Endothelial cell of umbilical vein (primary cell): Measurements from ENCODE around the gene FAM120A. TPM values are rescaled to one million over a fixed set of nuclear protein-coding genes. Genes with fewer than 3 reads are reported as not detected.

ENCODE experiments used
- BruUV-seq: library from RNA; stranded (reverse); fragments of 400-500 nt; replicated peaks from 2 replicates; lab custom pipeline; 2021; lab: Mats Ljungman, UMichigan
- CTCF ChIA-PET: fragments of 300-600, 350-600 bp; sonication (Branson Sonifier 250); formaldehyde crosslinking; loops from one replicate; lab custom pipeline; 2021; ENCODE audit warnings: antibody characterized with exemption, inconsistent platforms; lab: Charles Lee
- POLR2A ChIA-PET: fragments of 300-600, 350-600 bp; sonication (Branson Sonifier 250); formaldehyde crosslinking; loops from one replicate; lab custom pipeline; 2021; ENCODE audit warnings: antibody characterized with exemption, inconsistent platforms; lab: Charles Lee
- DNase-seq: peaks from one replicate; pipeline ENCODE4 v3.0.0-alpha.2; 2011; ENCODE audit warnings: low read depth, low spot score
- FAIRE-seq: peaks from 2 replicates; lab custom pipeline; 2011; peaks lifted over from hg19 to GRCh38; lab: Jason Lieb, UNC
- H2AFZ ChIP-seq: 2 replicates; pipeline ENCODE4 v1.6.0; 2012; ENCODE audit warnings: low read depth, low read length, control low read depth, inconsistent platforms
- H3K27ac ChIP-seq: 2 replicates; pipeline ENCODE4 v1.5.1; 2011; ENCODE audit warnings: low read depth, mild to moderate bottlenecking, control low read depth, low read length, moderate library complexity; ENCODE audit not compliant: insufficient read depth
- H3K27me3 ChIP-seq, 2 experiments: 2 replicates each; pipeline versions ENCODE4 v1.6.0 to v1.6.1; 2011; ENCODE audit warnings: low read length in 2 of 2, mixed read lengths in 1 of 2; ENCODE audit not compliant: control insufficient read depth in 2 of 2, insufficient read depth in 2 of 2
- H3K36me3 ChIP-seq, 2 experiments: 2 replicates in 1 of 2; 3 replicates in 1 of 2; pipeline ENCODE4 v1.5.1; 2011; ENCODE audit warnings: low read length in 2 of 2, mild to moderate bottlenecking in 1 of 2, moderate library complexity in 1 of 2; ENCODE audit not compliant: control insufficient read depth in 2 of 2, insufficient read depth in 2 of 2; ENCODE audit errors: extremely low read depth in 1 of 2
- H3K4me1 ChIP-seq: 3 replicates; pipeline ENCODE4 v1.5.1; 2011; ENCODE audit warnings: mild to moderate bottlenecking, low read length; ENCODE audit not compliant: control insufficient read depth, insufficient read depth; ENCODE audit errors: extremely low read depth
- H3K4me2 ChIP-seq: 2 replicates; pipeline ENCODE4 v1.6.1; 2011; ENCODE audit warnings: low read length, control low read depth, mixed read lengths; ENCODE audit not compliant: insufficient read depth
- H3K4me3 ChIP-seq, 3 experiments: fragments of 200-600 bp in 1 of 3; sonication (generic), shearing (Covaris generic) in 1 of 3; replicated peaks in 1 of 3; 2 replicates each; pipeline ENCODE4 v1.5.1; 2011 to 2016; ENCODE audit warnings: control low read depth in 3 of 3, low read length in 3 of 3, mild to moderate bottlenecking in 2 of 3, inconsistent platforms in 1 of 3, low read depth in 1 of 3, moderate library complexity in 1 of 3; ENCODE audit not compliant: insufficient read depth in 1 of 3
- H3K79me2 ChIP-seq: 2 replicates; pipeline ENCODE4 v1.6.0; 2012; ENCODE audit warnings: low read length, inconsistent platforms; ENCODE audit not compliant: control insufficient read depth, insufficient read depth
- H3K9ac ChIP-seq: replicated peaks from 2 replicates; pipeline ENCODE3; 2011; ENCODE audit warnings: low read length, control low read depth; ENCODE audit not compliant: insufficient read depth; ENCODE audit errors: extremely low read depth
- H3K9me1 ChIP-seq: replicated peaks from 3 replicates; pipeline ENCODE4 v1.6.0; 2011; ENCODE audit warnings: mild to moderate bottlenecking, low read length; ENCODE audit not compliant: control insufficient read depth, insufficient read depth; ENCODE audit errors: extremely low read depth
- H3K9me3 ChIP-seq: replicated peaks from 2 replicates; pipeline ENCODE4 v1.5.1; 2012; ENCODE audit warnings: low read length, inconsistent platforms; ENCODE audit not compliant: control insufficient read depth, insufficient read depth
- H4K20me1 ChIP-seq: replicated peaks from 2 replicates; pipeline ENCODE3; 2011; ENCODE audit warnings: mild to moderate bottlenecking, low read length; ENCODE audit not compliant: control insufficient read depth, insufficient read depth; ENCODE audit errors: extremely low read depth
- CTCF ChIP-seq, 2 donors: IDR thresholded peaks; 1 replicate in 1 of 2; 2 replicates in 1 of 2; pipeline ENCODE4 v1.5.1; 2011; ENCODE audit warnings: low read length in 2 of 2, mild to moderate bottlenecking in 2 of 2, moderate library complexity in 2 of 2, control low read depth in 1 of 2, inconsistent platforms in 1 of 2, low read depth in 1 of 2; ENCODE audit not compliant: insufficient read depth in 1 of 2; ENCODE audit errors: extremely low read depth in 1 of 2
- EZH2 ChIP-seq: IDR thresholded peaks from 2 replicates; pipeline ENCODE4 v1.6.1; 2012; ENCODE audit warnings: borderline replicate concordance, low read depth, mild to moderate bottlenecking, moderate library complexity, low read length, inconsistent platforms; ENCODE audit not compliant: severe bottlenecking
- FOS ChIP-seq: IDR thresholded peaks from 2 replicates; pipeline ENCODE4 v1.6.1; 2011; ENCODE audit warnings: mild to moderate bottlenecking, low read length, moderate library complexity, borderline replicate concordance; ENCODE audit not compliant: insufficient read depth
- GATA2 ChIP-seq: IDR thresholded peaks from 2 replicates; pipeline ENCODE4 v1.7.0; 2011; ENCODE audit warnings: low read depth, mild to moderate bottlenecking, moderate library complexity, mixed read lengths, low read length; ENCODE audit not compliant: insufficient read length, insufficient read depth
- JUN ChIP-seq: IDR thresholded peaks from 2 replicates; pipeline ENCODE4 v1.6.1; 2011; ENCODE audit warnings: borderline replicate concordance, low read depth; ENCODE audit not compliant: insufficient read length, insufficient read depth
- MAX ChIP-seq: IDR thresholded peaks from 2 replicates; pipeline ENCODE4 v1.6.1; 2011; ENCODE audit not compliant: insufficient read depth, insufficient read length
- MYC ChIP-seq: IDR thresholded peaks from one replicate; pipeline ENCODE4 v1.6.1; 2011; ENCODE audit warnings: mild to moderate bottlenecking, low read depth, low read length
- POLR2A ChIP-seq: IDR thresholded peaks from 2 replicates; pipeline ENCODE4 v1.6.1; 2012; ENCODE audit warnings: low read depth, mild to moderate bottlenecking, control low read depth, low read length
- POLR2AphosphoS5 ChIP-seq: IDR thresholded peaks from 2 replicates; pipeline ENCODE4 v1.6.1; 2012; ENCODE audit warnings: low read depth, mild to moderate bottlenecking, control low read depth, low read length, moderate library complexity; ENCODE audit not compliant: insufficient read depth
- dilution Hi-C: fragments of 300-500 bp; cut with MboI; formaldehyde crosslinking; loops from one replicate; pipeline ENCODE4 v1.15.0; 2019; ENCODE audit warnings: low sequenced_read_pairs; ENCODE audit not compliant: extremely low pct_ligation_motif_present
- intact Hi-C: fragments of 100-400 bp; cut with micrococcal nuclease; formaldehyde crosslinking; loops from one replicate; pipeline ENCODE4 v1.10.0; 2022
- polyA plus RNA-seq, 4 experiments: library from polyadenylated mRNA; depleted of rRNA in 3 of 4; stranded (reverse) in 3 of 4; unstranded in 1 of 4; fragments of >200 nt; gene quantifications; 2 replicates each; pipeline versions ENCODE4 v1.2.1 to v1.2.3, GENCODE V29; 2011 to 2012; ENCODE audit warnings: missing spikeins in 1 of 4
- total RNA-seq: library from RNA; stranded (reverse); gene quantifications from 2 replicates; pipeline ENCODE4 v1.2.3, GENCODE V29; 2021

The FAM120A gene
- total and polyA plus RNA-seq, 2 donors (not counting 3 experiments of a cell fraction or from before 2014, with no cell fraction given), result 66.8 to 126 TPM

- H3K27ac ChIP-seq, result no peak overlapping the region
- no peak overlapping the region for H3K9ac ChIP-seq
- TF ChIP-seq CTCF (IDR thresholded peaks at IDR 0.05; ENCODE audit: extremely low read depth in 1 of 2, insufficient read depth in 1 of 2, low read depth in 1 of 2, low read length in 2 of 2), result no peak
- TF ChIP-seq FOS, result no peak
- TF ChIP-seq GATA2, result no peak
- no peak for TF ChIP-seq MAX
- no peak for TF ChIP-seq POLR2AphosphoS5
- TF ChIP-seq POLR2A, result no peak
- TF ChIP-seq MYC, result no peak
- TF ChIP-seq EZH2, result no peak
- no peak for TF ChIP-seq JUN
- H3K9me1 ChIP-seq, result no peaks in the 10 kb centered on the region
- no peaks in the 10 kb centered on the region for H3K36me3 ChIP-seq
- intact Hi-C loops, result no loop called here
- peaks cover 35% of the 10 kb centered on the region for H3K4me1 ChIP-seq
- peaks cover 13% of the 10 kb centered on the region for H4K20me1 ChIP-seq
- ChIA-PET POLR2A (interaction anchor here (1.4 kb wide), 1 partner anchor 101 kb away, joined by 3 read pairs; no protein-coding TSS in a partner anchor), CTCF (interaction anchor here (1.2 to 3.5 kb wide), 6 partner anchors 8 to 101 kb away, joined by 3 to 18 read pairs (median 6); partner anchors contain the start of gene FAM120AOS)
- no peaks in the 10 kb centered on the region for H3K9me3 ChIP-seq
- no peak for DNase-seq
- H2AFZ ChIP-seq, result no peak overlapping the region
- H3K4me2 ChIP-seq, result no peak overlapping the region
- H3K4me3 ChIP-seq, result no peak overlapping the region
- BruUV-seq, result no TSS peak
- peaks cover 99% of the 10 kb centered on the region for H3K79me2 ChIP-seq
- H3K27me3 ChIP-seq, result no peaks in the 10 kb centered on the region
- dilution Hi-C loops, result no loop called here
- no peak for FAIRE-seq
Measured at GRCh38 chr9:93464876-93465275, 13.4 kb downstream of the FAM120A start.
